Measurements from ENCODE around the gene KCTD3.

Gene KCTD3

GRCh38 chr1:215645861-215646260 lies 78.8 kb downstream of the KCTD3 start:
- no peak overlapping the region for H3K4ac ChIP-seq (ENCODE audit: low read depth, low read length)
- no peak overlapping the region for H3K27ac ChIP-seq (ENCODE audit: low read depth, low read length)
- no peak overlapping the region for H4K8ac ChIP-seq (ENCODE audit: low read depth, low read length)
- H3K27me3 ChIP-seq (ENCODE audit: insufficient read depth, low read length): no peaks in the 10 kb centered on the region
- no peak overlapping the region for H2AFZ ChIP-seq (ENCODE audit: insufficient read depth, low read length, poor library complexity)
- no peak overlapping the region for H4K12ac ChIP-seq (ENCODE audit: low read depth, low read length)
- no peaks in the 10 kb centered on the region for H3K79me1 ChIP-seq (ENCODE audit: low read length)
- no peaks in the 10 kb centered on the region for H3K4me1 ChIP-seq (ENCODE audit: control insufficient read depth in 1 of 2, insufficient read depth in 2 of 2, low read length in 2 of 2)
- H4K91ac ChIP-seq (ENCODE audit: low read depth, low read length): no peak overlapping the region
- H2BK120ac ChIP-seq (ENCODE audit: insufficient read depth, low read length, poor library complexity): no peak overlapping the region
- H3K4me3 ChIP-seq (ENCODE audit: low read depth, low read length): no peak overlapping the region
- H2BK12ac ChIP-seq (ENCODE audit: low read length): no peak overlapping the region
- no peaks in the 10 kb centered on the region for H3K79me2 ChIP-seq (ENCODE audit: control insufficient read depth, insufficient read depth, low read length, poor library complexity)
- H3K23ac ChIP-seq (ENCODE audit: low read length): no peak overlapping the region
- H3K36me3 ChIP-seq (ENCODE audit: control insufficient read depth in 1 of 2, insufficient read depth in 2 of 2, low read length in 2 of 2): peaks cover 0 to 2% of the 10 kb centered on the region in 2 experiments
- H3K18ac ChIP-seq (ENCODE audit: low read length): no peak overlapping the region
- no peak overlapping the region for H2AK5ac ChIP-seq (ENCODE audit: low read length)
- H3K14ac ChIP-seq (ENCODE audit: low read length): no peak overlapping the region
- DNase-seq: no peak
- H3K9me3 ChIP-seq (ENCODE audit: insufficient read depth, low read depth, low read length): peaks cover 2% of the 10 kb centered on the region
- no peak overlapping the region for H3K4me2 ChIP-seq (ENCODE audit: low read length)
- WGBS (ENCODE audit: extremely low coverage, insufficient coverage, insufficient read length): no CpG with 5 or more reads among the region's 2 CpGs
- H3K9ac ChIP-seq (ENCODE audit: low read length): no peak overlapping the region
- H2BK5ac ChIP-seq (ENCODE audit: low read depth, low read length, poor library complexity): no peak overlapping the region

- H3K27ac ChIP-seq (ENCODE audit: low read depth, low read length): no peak overlapping the region
- peaks cover 0 to 2% of the 10 kb centered on the region in 2 experiments for H3K36me3 ChIP-seq (ENCODE audit: control insufficient read depth in 1 of 2, insufficient read depth in 2 of 2, low read length in 2 of 2)
- no peak overlapping the region for H2AFZ ChIP-seq (ENCODE audit: insufficient read depth, low read length, poor library complexity)
- no peak for DNase-seq
- H3K4me1 ChIP-seq (ENCODE audit: control insufficient read depth in 1 of 2, insufficient read depth in 2 of 2, low read length in 2 of 2): no peaks in the 10 kb centered on the region
- peaks cover 2% of the 10 kb centered on the region for H3K9me3 ChIP-seq (ENCODE audit: insufficient read depth, low read depth, low read length)
- no peak overlapping the region for H4K12ac ChIP-seq (ENCODE audit: low read depth, low read length)
- H3K4ac ChIP-seq (ENCODE audit: low read depth, low read length): no peak overlapping the region
- H3K4me2 ChIP-seq (ENCODE audit: low read length): no peak overlapping the region
- no peak overlapping the region for H2BK5ac ChIP-seq (ENCODE audit: low read depth, low read length, poor library complexity)
- H3K14ac ChIP-seq (ENCODE audit: low read length): no peak overlapping the region
- H3K79me2 ChIP-seq (ENCODE audit: control insufficient read depth, insufficient read depth, low read length, poor library complexity): no peaks in the 10 kb centered on the region
- H3K27me3 ChIP-seq (ENCODE audit: insufficient read depth, low read length): no peaks in the 10 kb centered on the region
- WGBS (ENCODE audit: extremely low coverage, insufficient coverage, insufficient read length): no CpG with 5 or more reads among the region's 3 CpGs
- no peak overlapping the region for H2BK120ac ChIP-seq (ENCODE audit: insufficient read depth, low read length, poor library complexity)
- H2AK5ac ChIP-seq (ENCODE audit: low read length): no peak overlapping the region
- no peak overlapping the region for H3K23ac ChIP-seq (ENCODE audit: low read length)
- no peak overlapping the region for H3K18ac ChIP-seq (ENCODE audit: low read length)
- no peak overlapping the region for H3K4me3 ChIP-seq (ENCODE audit: low read depth, low read length)
- H3K9ac ChIP-seq (ENCODE audit: low read length): no peak overlapping the region
- H4K91ac ChIP-seq (ENCODE audit: low read depth, low read length): no peak overlapping the region
- no peak overlapping the region for H2BK12ac ChIP-seq (ENCODE audit: low read length)
- H3K79me1 ChIP-seq (ENCODE audit: low read length): no peaks in the 10 kb centered on the region
- no peak overlapping the region for H4K8ac ChIP-seq (ENCODE audit: low read depth, low read length)
Observed at GRCh38 chr1:215647738-215648137, 80.6 kb downstream of the KCTD3 start.

- no peak overlapping the region for H3K4ac ChIP-seq (ENCODE audit: low read depth, low read length)
- H3K4me3 ChIP-seq (ENCODE audit: low read depth, low read length): no peak overlapping the region
- H3K18ac ChIP-seq (ENCODE audit: low read length): no peak overlapping the region
- H2AFZ ChIP-seq (ENCODE audit: insufficient read depth, low read length, poor library complexity): no peak overlapping the region
- H2BK120ac ChIP-seq (ENCODE audit: insufficient read depth, low read length, poor library complexity): no peak overlapping the region
- H2BK12ac ChIP-seq (ENCODE audit: low read length): no peak overlapping the region
- no peak overlapping the region for H4K8ac ChIP-seq (ENCODE audit: low read depth, low read length)
- H3K79me1 ChIP-seq (ENCODE audit: low read length): no peaks in the 10 kb centered on the region
- no peak overlapping the region for H3K4me2 ChIP-seq (ENCODE audit: low read length)
- no peaks in the 10 kb centered on the region for H3K27me3 ChIP-seq (ENCODE audit: insufficient read depth, low read length)
- no peak overlapping the region for H3K23ac ChIP-seq (ENCODE audit: low read length)
- H3K9ac ChIP-seq (ENCODE audit: low read length): no peak overlapping the region
- WGBS (ENCODE audit: extremely low coverage, insufficient coverage, insufficient read length): no CpG with 5 or more reads among the region's 4 CpGs
- H3K79me2 ChIP-seq (ENCODE audit: control insufficient read depth, insufficient read depth, low read length, poor library complexity): no peaks in the 10 kb centered on the region
- H2AK5ac ChIP-seq (ENCODE audit: low read length): no peak overlapping the region
- H4K91ac ChIP-seq (ENCODE audit: low read depth, low read length): no peak overlapping the region
- peaks cover 0 to 2% of the 10 kb centered on the region in 2 experiments for H3K36me3 ChIP-seq (ENCODE audit: control insufficient read depth in 1 of 2, insufficient read depth in 2 of 2, low read length in 2 of 2)
- H4K12ac ChIP-seq (ENCODE audit: low read depth, low read length): no peak overlapping the region
- no peaks in the 10 kb centered on the region for H3K4me1 ChIP-seq (ENCODE audit: control insufficient read depth in 1 of 2, insufficient read depth in 2 of 2, low read length in 2 of 2)
- no peak overlapping the region for H3K14ac ChIP-seq (ENCODE audit: low read length)
- H2BK5ac ChIP-seq (ENCODE audit: low read depth, low read length, poor library complexity): no peak overlapping the region
- DNase-seq: no peak
- no peak overlapping the region for H3K27ac ChIP-seq (ENCODE audit: low read depth, low read length)
- H3K9me3 ChIP-seq (ENCODE audit: insufficient read depth, low read depth, low read length): peaks cover 2% of the 10 kb centered on the region
Observed at GRCh38 chr1:215648957-215649356, 81.9 kb downstream of the KCTD3 start.

GRCh38 chr1:215650446-215651149 lies 83.5 kb downstream of the KCTD3 start:
- no peak overlapping the region for H2BK120ac ChIP-seq (ENCODE audit: insufficient read depth, low read length, poor library complexity)
- H3K9ac ChIP-seq (ENCODE audit: low read length): no peak overlapping the region
- H3K36me3 ChIP-seq (ENCODE audit: control insufficient read depth in 1 of 2, insufficient read depth in 2 of 2, low read length in 2 of 2): peaks cover 0 to 2% of the 10 kb centered on the region in 2 experiments

More at GRCh38 chr1:215650446-215651149, 83.5 kb downstream of the KCTD3 start:
- H3K4me1 ChIP-seq (ENCODE audit: control insufficient read depth in 1 of 2, insufficient read depth in 2 of 2, low read length in 2 of 2): no peaks in the 10 kb centered on the region
- H2AK5ac ChIP-seq (ENCODE audit: low read length): no peak overlapping the region
- H3K18ac ChIP-seq (ENCODE audit: low read length): no peak overlapping the region
- no peak overlapping the region for H3K23ac ChIP-seq (ENCODE audit: low read length)
- peaks cover 2% of the 10 kb centered on the region for H3K9me3 ChIP-seq (ENCODE audit: insufficient read depth, low read depth, low read length)
- no peak overlapping the region for H3K4me3 ChIP-seq (ENCODE audit: low read depth, low read length)
- no peak overlapping the region for H3K14ac ChIP-seq (ENCODE audit: low read length)
- no peak overlapping the region for H3K27ac ChIP-seq (ENCODE audit: low read depth, low read length)
- no peaks in the 10 kb centered on the region for H3K79me1 ChIP-seq (ENCODE audit: low read length)
- DNase-seq: no peak
- H3K4ac ChIP-seq (ENCODE audit: low read depth, low read length): no peak overlapping the region
- no peak overlapping the region for H2BK12ac ChIP-seq (ENCODE audit: low read length)
- H2BK5ac ChIP-seq (ENCODE audit: low read depth, low read length, poor library complexity): no peak overlapping the region
- no peak overlapping the region for H4K91ac ChIP-seq (ENCODE audit: low read depth, low read length)
- no peaks in the 10 kb centered on the region for H3K79me2 ChIP-seq (ENCODE audit: control insufficient read depth, insufficient read depth, low read length, poor library complexity)
- no peak overlapping the region for H4K8ac ChIP-seq (ENCODE audit: low read depth, low read length)
- no peaks in the 10 kb centered on the region for H3K27me3 ChIP-seq (ENCODE audit: insufficient read depth, low read length)
- no peak overlapping the region for H3K4me2 ChIP-seq (ENCODE audit: low read length)
- no peak overlapping the region for H2AFZ ChIP-seq (ENCODE audit: insufficient read depth, low read length, poor library complexity)
- H4K12ac ChIP-seq (ENCODE audit: low read depth, low read length): no peak overlapping the region
- WGBS (ENCODE audit: extremely low coverage, insufficient coverage, insufficient read length): no CpG with 5 or more reads among the region's 9 CpGs
